C4-2B (cell line): ENCODE results near the gene CPNE9.
A peak's percentile ranks its signal among the peaks of the same experiment; 100 is the strongest.

Experiments used
- H3K27ac ChIP-seq: fragments of 450-650 bp; 2 replicates; pipeline ENCODE4 v1.5.1; 2017
- CTCF ChIP-seq: fragments of 450-650 bp; conservative IDR thresholded peaks from 2 replicates; pipeline ENCODE4 v1.5.1; 2017; ENCODE audit warnings: mild to moderate bottlenecking
- ZFX ChIP-seq: fragments of 450-650 bp; IDR thresholded peaks from 2 replicates; pipeline ENCODE4 v1.6.1; 2017

CPNE9 gene

GRCh38 chr3:9769426-9770275 is 66.0 kb downstream of the CPNE9 start, which contains the start of gene CAMK1:
TSS of gene CAMK1 (minus strand) at chr3:9769947. CDS start at chr3:9767749, 2,198 bp downstream.
- peak within 1 kb of the TSS; percentile 88 for H3K27ac ChIP-seq
- peak; percentile 81 for TF ChIP-seq ZFX
- TF ChIP-seq CTCF: no peak

- no peak for TF ChIP-seq ZFX
- TF ChIP-seq CTCF: no peak
- H3K27ac ChIP-seq: peak overlapping the region; percentile 88
Observed at GRCh38 chr3:9770276-9770812, 66.7 kb downstream of the CPNE9 start.

- H3K27ac ChIP-seq: peak overlapping the region; percentile 88
Observed at GRCh38 chr3:9771007-9771406, 67.4 kb downstream of the CPNE9 start.

GRCh38 chr3:9776896-9777693 is 73.5 kb downstream of the CPNE9 start:
- no peak for TF ChIP-seq CTCF
- TF ChIP-seq ZFX: no peak
- H3K27ac ChIP-seq: no peak overlapping the region

- TF ChIP-seq CTCF: no peak
- no peak for TF ChIP-seq ZFX
- no peak overlapping the region for H3K27ac ChIP-seq
Observed at GRCh38 chr3:9777694-9778021, 74.0 kb downstream of the CPNE9 start.

GRCh38 chr3:9778143-9779074 is 74.8 kb downstream of the CPNE9 start:
- TF ChIP-seq CTCF: no peak
- TF ChIP-seq ZFX: no peak

GRCh38 chr3:9779075-9779593 is 75.5 kb downstream of the CPNE9 start:
- H3K27ac ChIP-seq: no peak overlapping the region
- TF ChIP-seq CTCF (no peak), ZFX (no peak)

More at GRCh38 chr3:9778143-9779074, 74.8 kb downstream of the CPNE9 start:
- no peak overlapping the region for H3K27ac ChIP-seq
